A673 (cell line): ENCODE measurements around the gene POMGNT1.

Experiments
- EZH2 ChIP-seq: fragments of 200-600 bp; sonication (generic); IDR thresholded peaks from 2 replicates; pipeline ENCODE4 v1.6.1; 2017; ENCODE audit warnings: borderline replicate concordance, low read depth, mild to moderate bottlenecking, mixed read lengths, antibody characterized with exemption, low read length; ENCODE audit not compliant: poor library complexity, severe bottlenecking
- TF ChIP-seq, protein P1 (sequence below): fragments of 300-800, 200-600 bp; sonication (generic); conservative IDR thresholded peaks from 2 replicates; pipeline ENCODE4 v1.5.1; 2017; ENCODE audit warnings: low read depth, mild to moderate bottlenecking, antibody characterized with exemption, low read length, moderate library complexity, mixed read lengths

DNA sequence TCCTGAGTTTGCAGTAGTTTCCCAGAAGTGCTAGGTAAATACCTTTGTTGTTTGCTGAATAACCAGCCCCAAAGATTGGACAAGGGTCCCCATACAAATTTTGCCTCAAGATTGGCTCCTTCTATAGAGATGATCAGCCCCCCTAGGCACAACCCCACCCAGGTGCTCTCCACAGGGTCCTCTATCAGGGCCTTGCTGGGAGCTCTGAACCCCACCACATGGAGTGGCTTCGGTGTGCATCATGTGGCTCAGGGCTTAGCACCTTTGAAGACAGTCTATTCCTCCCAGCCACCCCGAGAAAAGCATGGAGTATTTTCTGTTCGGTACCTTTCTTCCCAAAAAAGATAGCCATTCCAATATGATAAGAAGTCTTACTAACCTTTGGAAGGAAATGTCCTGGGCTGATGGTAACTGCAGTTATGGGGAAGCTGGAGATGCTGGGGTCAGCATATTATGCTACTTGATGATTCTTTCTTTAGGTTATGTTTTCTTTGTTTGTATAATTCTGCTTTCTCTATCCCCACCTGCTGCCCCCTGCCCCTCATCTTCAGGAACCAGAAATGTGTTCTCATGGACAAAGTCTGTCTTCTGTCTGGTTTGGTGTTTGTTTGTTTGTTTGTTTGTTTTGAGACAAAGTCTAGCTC lies 28.3 kb downstream of the POMGNT1 start:
- TF ChIP-seq, protein P1, sequence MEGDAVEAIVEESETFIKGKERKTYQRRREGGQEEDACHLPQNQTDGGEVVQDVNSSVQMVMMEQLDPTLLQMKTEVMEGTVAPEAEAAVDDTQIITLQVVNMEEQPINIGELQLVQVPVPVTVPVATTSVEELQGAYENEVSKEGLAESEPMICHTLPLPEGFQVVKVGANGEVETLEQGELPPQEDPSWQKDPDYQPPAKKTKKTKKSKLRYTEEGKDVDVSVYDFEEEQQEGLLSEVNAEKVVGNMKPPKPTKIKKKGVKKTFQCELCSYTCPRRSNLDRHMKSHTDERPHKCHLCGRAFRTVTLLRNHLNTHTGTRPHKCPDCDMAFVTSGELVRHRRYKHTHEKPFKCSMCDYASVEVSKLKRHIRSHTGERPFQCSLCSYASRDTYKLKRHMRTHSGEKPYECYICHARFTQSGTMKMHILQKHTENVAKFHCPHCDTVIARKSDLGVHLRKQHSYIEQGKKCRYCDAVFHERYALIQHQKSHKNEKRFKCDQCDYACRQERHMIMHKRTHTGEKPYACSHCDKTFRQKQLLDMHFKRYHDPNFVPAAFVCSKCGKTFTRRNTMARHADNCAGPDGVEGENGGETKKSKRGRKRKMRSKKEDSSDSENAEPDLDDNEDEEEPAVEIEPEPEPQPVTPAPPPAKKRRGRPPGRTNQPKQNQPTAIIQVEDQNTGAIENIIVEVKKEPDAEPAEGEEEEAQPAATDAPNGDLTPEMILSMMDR, result no peak
- TF ChIP-seq EZH2, result no peak
